Natural killer cell (primary cell): Measurements from ENCODE around the gene SPOCK1. TPM values are rescaled to one million over a fixed set of nuclear protein-coding genes. Genes with fewer than 3 reads are reported as not detected.

Experiments
- ATAC-seq, 3 donors: fragments of 150-1000 bp in 2 of 3; fragments of 200-7000 bp in 1 of 3; cut with Tn5 transposase; 1 replicate in 1 of 3; 2 replicates in 2 of 3; pipeline ENCODE4 v1.10.0; 2021; ENCODE audit warnings: mild to moderate bottlenecking in 2 of 3, moderate library complexity in 2 of 3
- DNase-seq, 2 donors: peaks; one replicate each; pipeline versions ENCODE4 v3.0.0 to v3.0.0-alpha.2; 2013 to 2021; ENCODE audit warnings: mixed read lengths in 1 of 2
- H3K27ac ChIP-seq: one replicate; pipeline ENCODE4 v1.5.1; 2013; ENCODE audit warnings: mild to moderate bottlenecking, low read length
- H3K27me3 ChIP-seq: one replicate; pipeline ENCODE4 v1.6.1; 2013; ENCODE audit warnings: low read length; ENCODE audit not compliant: control insufficient read depth, insufficient read depth
- H3K36me3 ChIP-seq: one replicate; pipeline ENCODE4 v1.6.1; 2013; ENCODE audit warnings: low read length; ENCODE audit not compliant: control insufficient read depth, insufficient read depth
- H3K4me1 ChIP-seq: one replicate; pipeline ENCODE4 v1.6.1; 2013; ENCODE audit warnings: low read length; ENCODE audit not compliant: control insufficient read depth, insufficient read depth
- H3K4me3 ChIP-seq: one replicate; pipeline ENCODE4 v1.5.1; 2013; ENCODE audit warnings: low read length
- H3K9me3 ChIP-seq: one replicate; pipeline ENCODE4 v1.6.1; 2013; ENCODE audit warnings: low read length; ENCODE audit not compliant: control insufficient read depth, insufficient read depth
- H3K27ac Mint-ChIP-seq, 2 donors: one replicate each; pipeline ENCODE4 v1.8.0; 2022; ENCODE audit warnings: mild to moderate bottlenecking in 2 of 2, mixed read lengths in 2 of 2, moderate library complexity in 1 of 2
- H3K27me3 Mint-ChIP-seq, 2 donors: one replicate each; pipeline ENCODE4 v1.8.0; 2022; ENCODE audit warnings: low read depth in 2 of 2, mixed read lengths in 2 of 2
- H3K36me3 Mint-ChIP-seq: one replicate; pipeline ENCODE4 v1.8.0; 2022; ENCODE audit warnings: mixed read lengths
- H3K4me1 Mint-ChIP-seq, 2 donors: one replicate each; pipeline ENCODE4 v1.8.0; 2022; ENCODE audit warnings: mixed read lengths in 2 of 2
- H3K4me3 Mint-ChIP-seq: one replicate; pipeline ENCODE4 v1.8.0; 2022; ENCODE audit warnings: mild to moderate bottlenecking, moderate library complexity, mixed read lengths
- H3K9me3 Mint-ChIP-seq, 2 donors: one replicate each; pipeline ENCODE4 v1.8.0; 2022; ENCODE audit warnings: mixed read lengths in 2 of 2
- WGBS: methylation state at CpG from one replicate; pipeline ENCODE4 v1.1.7; 2013; ENCODE audit warnings: missing lambda C conversion rate; ENCODE audit not compliant: insufficient coverage; 5-methylcytosine and 5-hydroxymethylcytosine counted together
- intact Hi-C: fragments of 100-400 bp; cut with micrococcal nuclease; formaldehyde crosslinking; loops from one replicate; pipeline ENCODE4 v1.14.2; 2022
- total RNA-seq, 4 donors: library from RNA; stranded (reverse); fragments of 120-200 nt in 1 of 4; gene quantifications; one replicate each; pipeline versions ENCODE4 v1.2.3 to v1.2.4, GENCODE V29; 2013 to 2022
- TF ChIP-seq, protein P1 (sequence below): fragments of 200-600 bp; IDR thresholded peaks from one replicate; pipeline ENCODE4 v1.8.0; 2022; ENCODE audit warnings: antibody characterized with exemption

The SPOCK1 gene
- total RNA-seq, 3 donors from 2014 or later (not counting 1 experiment from before 2014, with no cell fraction given): 0.09 to 1.6 (median 0.61) TPM

DNA sequence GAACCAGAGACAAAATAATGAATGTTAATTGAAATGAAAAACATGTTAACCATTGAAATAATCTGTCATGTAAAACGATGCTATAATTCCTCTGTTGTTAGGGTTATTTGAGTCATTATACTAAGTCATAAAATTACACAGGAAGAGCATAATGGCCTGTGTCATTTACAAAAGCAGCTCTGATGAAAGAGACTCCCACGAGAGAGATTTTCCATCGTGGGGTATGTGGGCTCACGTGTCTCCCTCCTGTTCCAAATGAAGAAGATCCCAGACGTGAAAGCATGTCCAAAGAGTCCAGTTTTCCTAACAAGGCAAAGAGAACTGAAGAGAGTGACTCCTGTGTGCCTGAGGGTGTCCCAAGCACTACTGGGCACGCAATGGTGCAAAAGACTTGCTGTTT, 379.8 kb downstream of the SPOCK1 start:
- intact Hi-C loops: no loop called here
- Histone ChIP-seq H3K36me3 (no peaks in the 10 kb centered on the region), H3K27me3 (no peaks in the 10 kb centered on the region), H3K4me1 (no peaks in the 10 kb centered on the region), H3K4me3 (no peak overlapping the region), H3K9me3 (no peaks in the 10 kb centered on the region), H3K27ac (no peak overlapping the region)
- H3K9me3 Mint-ChIP-seq: no peaks in the 10 kb centered on the region
- ATAC-seq (no peak), DNase-seq (no peak)
- H3K27me3 Mint-ChIP-seq: peaks cover 0 to 5% of the 10 kb centered on the region in 2 donors
- WGBS: 76% methylated on average over 6 of the region's 6 CpGs
- TF ChIP-seq, protein P1, sequence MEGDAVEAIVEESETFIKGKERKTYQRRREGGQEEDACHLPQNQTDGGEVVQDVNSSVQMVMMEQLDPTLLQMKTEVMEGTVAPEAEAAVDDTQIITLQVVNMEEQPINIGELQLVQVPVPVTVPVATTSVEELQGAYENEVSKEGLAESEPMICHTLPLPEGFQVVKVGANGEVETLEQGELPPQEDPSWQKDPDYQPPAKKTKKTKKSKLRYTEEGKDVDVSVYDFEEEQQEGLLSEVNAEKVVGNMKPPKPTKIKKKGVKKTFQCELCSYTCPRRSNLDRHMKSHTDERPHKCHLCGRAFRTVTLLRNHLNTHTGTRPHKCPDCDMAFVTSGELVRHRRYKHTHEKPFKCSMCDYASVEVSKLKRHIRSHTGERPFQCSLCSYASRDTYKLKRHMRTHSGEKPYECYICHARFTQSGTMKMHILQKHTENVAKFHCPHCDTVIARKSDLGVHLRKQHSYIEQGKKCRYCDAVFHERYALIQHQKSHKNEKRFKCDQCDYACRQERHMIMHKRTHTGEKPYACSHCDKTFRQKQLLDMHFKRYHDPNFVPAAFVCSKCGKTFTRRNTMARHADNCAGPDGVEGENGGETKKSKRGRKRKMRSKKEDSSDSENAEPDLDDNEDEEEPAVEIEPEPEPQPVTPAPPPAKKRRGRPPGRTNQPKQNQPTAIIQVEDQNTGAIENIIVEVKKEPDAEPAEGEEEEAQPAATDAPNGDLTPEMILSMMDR: no peak
- no peaks in the 10 kb centered on the region for H3K36me3 Mint-ChIP-seq
- H3K27ac Mint-ChIP-seq: no peak overlapping the region
- no peak overlapping the region for H3K4me3 Mint-ChIP-seq
- H3K4me1 Mint-ChIP-seq: no peaks in the 10 kb centered on the region

DNA sequence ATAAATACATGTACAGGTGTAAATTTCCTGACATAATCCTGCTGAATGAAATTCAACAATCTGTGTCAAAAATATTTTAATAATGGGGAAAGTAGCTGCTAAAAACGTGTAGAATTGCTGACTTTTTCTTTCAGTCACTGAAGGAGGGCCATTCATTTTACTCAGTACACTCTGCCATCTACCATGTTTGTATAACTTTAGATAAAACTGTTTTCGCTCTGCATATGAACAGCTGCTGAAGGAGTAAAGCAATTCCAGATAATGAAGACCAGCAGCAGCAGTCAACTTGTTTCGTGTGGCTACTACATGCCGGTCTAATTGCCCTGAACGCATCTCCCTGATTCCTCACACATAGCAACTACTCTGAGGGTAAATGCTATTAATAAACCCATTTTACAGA, 380.5 kb downstream of the SPOCK1 start:
- H3K27me3 Mint-ChIP-seq: peaks cover 0 to 5% of the 10 kb centered on the region in 2 donors
- no peak overlapping the region for H3K4me3 Mint-ChIP-seq
- ATAC-seq (no peak), DNase-seq (no peak)
- Histone ChIP-seq H3K27ac (no peak overlapping the region), H3K4me1 (no peaks in the 10 kb centered on the region), H3K4me3 (no peak overlapping the region), H3K27me3 (no peaks in the 10 kb centered on the region), H3K36me3 (no peaks in the 10 kb centered on the region), H3K9me3 (no peaks in the 10 kb centered on the region)
- no peak overlapping the region for H3K27ac Mint-ChIP-seq
- H3K9me3 Mint-ChIP-seq: no peaks in the 10 kb centered on the region
- 72% methylated on average over 5 of the region's 5 CpGs for whole genome bisulfite sequencing
- H3K36me3 Mint-ChIP-seq: no peaks in the 10 kb centered on the region
- intact Hi-C loops: no loop called here
- TF ChIP-seq, protein P1: no peak
- no peaks in the 10 kb centered on the region for H3K4me1 Mint-ChIP-seq

DNA sequence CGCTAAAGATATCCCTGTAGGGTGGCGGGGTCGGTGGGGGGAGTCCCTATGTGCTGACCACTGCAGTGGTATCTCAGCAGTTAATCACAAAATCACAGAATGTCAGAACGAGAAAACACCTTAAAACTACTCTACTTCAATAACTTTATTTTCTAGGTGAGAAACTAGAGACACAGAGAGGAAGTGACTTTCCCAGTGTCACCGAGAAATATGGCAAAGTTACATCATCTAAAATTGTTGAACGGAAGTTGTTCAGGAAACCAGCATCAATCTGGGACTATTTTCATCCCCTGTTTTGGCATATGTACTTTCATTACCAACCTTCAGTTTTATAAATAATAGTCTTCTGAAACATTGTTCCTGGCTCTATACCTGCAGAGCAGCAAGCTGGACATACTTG, 384.0 kb downstream of the SPOCK1 start:
- 28% methylated on average over 5 of the region's 6 CpGs for WGBS
- ATAC-seq: no peak
- no peaks in the 10 kb centered on the region for H3K36me3 ChIP-seq
- H3K27me3 Mint-ChIP-seq: peaks cover 0 to 5% of the 10 kb centered on the region in 2 donors
- H3K9me3 ChIP-seq: no peaks in the 10 kb centered on the region
- intact Hi-C loops: no loop called here
- H3K36me3 Mint-ChIP-seq: no peaks in the 10 kb centered on the region
- no peaks in the 10 kb centered on the region for H3K27me3 ChIP-seq
- no peak overlapping the region for H3K27ac ChIP-seq
- no peak overlapping the region for H3K4me3 ChIP-seq
- H3K4me1 ChIP-seq: no peaks in the 10 kb centered on the region
- no peaks in the 10 kb centered on the region for H3K4me1 Mint-ChIP-seq
- no peak overlapping the region for H3K4me3 Mint-ChIP-seq
- H3K9me3 Mint-ChIP-seq: no peaks in the 10 kb centered on the region
- TF ChIP-seq, protein P1: no peak
- no peak overlapping the region for H3K27ac Mint-ChIP-seq
- no peak for DNase-seq

DNA sequence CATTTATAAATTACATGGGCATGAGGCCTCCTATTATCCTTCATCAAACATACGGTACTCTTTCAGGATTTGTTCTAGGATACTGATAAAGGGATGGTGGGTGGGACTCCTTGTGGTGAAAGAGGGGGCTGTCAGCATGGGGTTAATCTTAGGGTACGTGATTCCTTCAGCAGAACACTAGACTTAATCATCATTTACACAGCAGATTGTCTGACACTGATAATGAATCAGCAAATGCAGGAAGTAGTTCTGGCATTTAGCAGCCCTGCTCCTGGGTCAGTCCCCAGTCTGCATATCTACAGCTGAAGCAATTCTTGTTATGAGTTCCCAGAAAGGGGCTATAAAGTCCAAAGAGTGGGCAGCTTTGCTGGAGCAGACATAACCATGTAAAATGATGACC, 384.6 kb downstream of the SPOCK1 start:
- H3K9me3 Mint-ChIP-seq: peaks cover 0 to 2% of the 10 kb centered on the region in 2 donors
- DNase-seq (no peak), ATAC-seq (no peak)
- Histone ChIP-seq H3K4me3 (no peak overlapping the region), H3K36me3 (no peaks in the 10 kb centered on the region), H3K4me1 (no peaks in the 10 kb centered on the region), H3K9me3 (no peaks in the 10 kb centered on the region), H3K27ac (no peak overlapping the region), H3K27me3 (no peaks in the 10 kb centered on the region)
- H3K27me3 Mint-ChIP-seq: peaks cover 0 to 5% of the 10 kb centered on the region in 2 donors
- TF ChIP-seq, protein P1: no peak
- WGBS: no CpG with 5 or more reads among the region's 2 CpGs
- H3K27ac Mint-ChIP-seq: no peak overlapping the region
- intact Hi-C loops: no loop called here
- no peaks in the 10 kb centered on the region for H3K36me3 Mint-ChIP-seq
- no peaks in the 10 kb centered on the region for H3K4me1 Mint-ChIP-seq
- no peak overlapping the region for H3K4me3 Mint-ChIP-seq
